ENCODE data around the gene COL4A2. TPM values are rescaled to one million over a fixed set of nuclear protein-coding genes. Genes with fewer than 3 reads are reported as not detected.

Gene COL4A2
- polyA plus RNA-seq, 1 donor (not counting 4 experiments of a cell fraction or from before 2014, with no cell fraction given), result 30.7 TPM

DNA sequence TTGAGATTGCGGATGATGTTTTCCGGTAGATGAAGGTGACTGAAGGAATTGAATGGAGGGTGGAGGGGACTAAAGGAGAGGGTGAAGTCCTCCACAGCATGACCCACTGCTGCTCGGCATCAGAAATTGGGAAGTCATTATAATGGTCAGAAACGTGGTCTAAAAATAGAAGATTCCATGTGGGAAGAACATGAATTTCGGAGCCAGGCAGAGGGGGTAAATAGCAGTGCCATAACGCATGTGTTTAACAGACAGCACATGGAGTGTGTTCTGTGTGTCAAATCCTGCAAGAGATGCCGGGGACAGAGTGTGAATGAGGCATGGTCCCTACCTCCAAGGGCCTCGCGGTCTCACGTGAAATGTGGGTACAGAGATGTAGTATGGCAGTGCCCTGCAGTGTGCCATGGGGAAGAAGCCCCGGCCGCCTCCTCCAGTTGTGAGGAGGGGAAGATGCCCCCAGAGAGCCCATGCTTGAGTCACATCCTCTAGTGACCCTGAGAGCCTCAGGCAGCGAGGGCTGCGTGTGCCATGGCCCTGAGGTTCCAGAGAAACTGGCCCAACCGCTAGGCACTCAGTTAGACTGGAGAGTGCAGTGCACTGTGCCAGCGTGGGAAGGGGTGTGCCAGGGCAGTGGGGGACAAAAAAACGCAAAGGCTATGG is 106.1 kb downstream of the COL4A2 start:
- DNase-seq (ENCODE audit: low read depth, low spot score) (no peak), FAIRE-seq (no peak)
- Histone ChIP-seq H4K20me1 (ENCODE audit: control insufficient read depth, extremely low read depth, insufficient read depth, low read length) (no peaks in the 10 kb centered on the region), H3K27me3 (ENCODE audit: control insufficient read depth, extremely low read depth, insufficient read depth, low read length) (no peaks in the 10 kb centered on the region), H3K9me3 (ENCODE audit: control insufficient read depth, low read depth, low read length) (no peaks in the 10 kb centered on the region), H3K4me3 (ENCODE audit: control insufficient read depth in 2 of 3, extremely low read depth in 1 of 3, insufficient read depth in 2 of 3, low read depth in 1 of 3, low read length in 3 of 3) (no peak overlapping the region), H3K9me1 (ENCODE audit: control insufficient read depth, extremely low read depth, insufficient read depth, low read length) (no peaks in the 10 kb centered on the region), H3K79me2 (ENCODE audit: control insufficient read depth, insufficient read depth, low read length) (peaks cover 8% of the 10 kb centered on the region), H3K4me2 (ENCODE audit: control insufficient read depth, extremely low read depth, insufficient read depth, low read depth, low read length) (no peak overlapping the region), H2AFZ (ENCODE audit: control insufficient read depth, low read length) (no peak overlapping the region), H3K9ac (ENCODE audit: control insufficient read depth, extremely low read depth, insufficient read depth, low read length) (peak overlapping the region; percentile 34), H3K4me1 (ENCODE audit: control insufficient read depth, extremely low read depth, insufficient read depth, low read length) (peaks cover 23% of the 10 kb centered on the region), H3K27ac (ENCODE audit: control insufficient read depth, insufficient read depth, low read length) (peak overlapping the region; percentile 63), H3K36me3 (ENCODE audit: control insufficient read depth in 2 of 2, extremely low read depth in 1 of 2, insufficient read depth in 2 of 2, low read length in 2 of 2) (peaks cover 0 to 19% of the 10 kb centered on the region in 2 experiments)
- no peak for TF ChIP-seq EZH2 (IDR thresholded peaks at IDR 0.05; ENCODE audit: low read length)
- TF ChIP-seq, protein P1, sequence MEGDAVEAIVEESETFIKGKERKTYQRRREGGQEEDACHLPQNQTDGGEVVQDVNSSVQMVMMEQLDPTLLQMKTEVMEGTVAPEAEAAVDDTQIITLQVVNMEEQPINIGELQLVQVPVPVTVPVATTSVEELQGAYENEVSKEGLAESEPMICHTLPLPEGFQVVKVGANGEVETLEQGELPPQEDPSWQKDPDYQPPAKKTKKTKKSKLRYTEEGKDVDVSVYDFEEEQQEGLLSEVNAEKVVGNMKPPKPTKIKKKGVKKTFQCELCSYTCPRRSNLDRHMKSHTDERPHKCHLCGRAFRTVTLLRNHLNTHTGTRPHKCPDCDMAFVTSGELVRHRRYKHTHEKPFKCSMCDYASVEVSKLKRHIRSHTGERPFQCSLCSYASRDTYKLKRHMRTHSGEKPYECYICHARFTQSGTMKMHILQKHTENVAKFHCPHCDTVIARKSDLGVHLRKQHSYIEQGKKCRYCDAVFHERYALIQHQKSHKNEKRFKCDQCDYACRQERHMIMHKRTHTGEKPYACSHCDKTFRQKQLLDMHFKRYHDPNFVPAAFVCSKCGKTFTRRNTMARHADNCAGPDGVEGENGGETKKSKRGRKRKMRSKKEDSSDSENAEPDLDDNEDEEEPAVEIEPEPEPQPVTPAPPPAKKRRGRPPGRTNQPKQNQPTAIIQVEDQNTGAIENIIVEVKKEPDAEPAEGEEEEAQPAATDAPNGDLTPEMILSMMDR (optimal IDR thresholded peaks at IDR 0.05 in 1 of 3, IDR thresholded peaks at IDR 0.05 in 1 of 3, conservative IDR thresholded peaks at IDR 0.05 in 1 of 3; ENCODE audit: extremely low read depth in 1 of 3, insufficient read depth in 2 of 3, low read length in 3 of 3), result no peak
- dilution Hi-C loops (cut with MboI; ENCODE audit: extremely low pct_ligation_motif_present, low sequenced_read_pairs), result no loop called here

DNA sequence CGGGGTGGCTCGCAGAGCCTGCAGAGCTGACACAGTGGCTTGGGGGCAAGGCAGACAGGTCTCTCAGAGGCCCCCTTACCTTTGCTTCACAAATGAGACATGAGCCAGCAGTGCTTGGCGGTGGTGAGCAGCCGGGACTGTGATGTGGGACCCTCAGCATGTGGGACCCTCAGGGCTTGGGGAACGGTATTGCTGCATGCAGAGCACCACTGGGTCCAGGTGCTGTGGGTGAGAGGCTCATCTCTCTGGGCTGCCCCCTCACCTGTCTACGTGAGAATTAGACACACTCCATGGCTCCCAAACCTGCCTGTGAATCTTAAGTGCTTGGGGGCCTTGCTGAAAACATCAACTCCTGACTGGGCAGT is 106.6 kb downstream of the COL4A2 start:
- Histone ChIP-seq H4K20me1 (ENCODE audit: control insufficient read depth, extremely low read depth, insufficient read depth, low read length) (no peaks in the 10 kb centered on the region), H3K4me3 (ENCODE audit: control insufficient read depth in 2 of 3, extremely low read depth in 1 of 3, insufficient read depth in 2 of 3, low read depth in 1 of 3, low read length in 3 of 3) (no peak overlapping the region), H3K27me3 (ENCODE audit: control insufficient read depth, extremely low read depth, insufficient read depth, low read length) (no peaks in the 10 kb centered on the region), H3K9me1 (ENCODE audit: control insufficient read depth, extremely low read depth, insufficient read depth, low read length) (no peaks in the 10 kb centered on the region), H3K79me2 (ENCODE audit: control insufficient read depth, insufficient read depth, low read length) (peaks cover 8% of the 10 kb centered on the region), H3K9ac (ENCODE audit: control insufficient read depth, extremely low read depth, insufficient read depth, low read length) (no peak overlapping the region), H3K4me1 (ENCODE audit: control insufficient read depth, extremely low read depth, insufficient read depth, low read length) (peaks cover 21% of the 10 kb centered on the region), H3K27ac (ENCODE audit: control insufficient read depth, insufficient read depth, low read length) (no peak overlapping the region), H3K4me2 (ENCODE audit: control insufficient read depth, extremely low read depth, insufficient read depth, low read depth, low read length) (no peak overlapping the region), H2AFZ (ENCODE audit: control insufficient read depth, low read length) (no peak overlapping the region), H3K36me3 (ENCODE audit: control insufficient read depth in 2 of 2, extremely low read depth in 1 of 2, insufficient read depth in 2 of 2, low read length in 2 of 2) (peaks cover 0 to 19% of the 10 kb centered on the region in 2 experiments), H3K9me3 (ENCODE audit: control insufficient read depth, low read depth, low read length) (no peaks in the 10 kb centered on the region)
- DNase-seq (ENCODE audit: low read depth, low spot score) (no peak), FAIRE-seq (no peak)
- dilution Hi-C loops (cut with MboI; ENCODE audit: extremely low pct_ligation_motif_present, low sequenced_read_pairs), result no loop called here
- TF ChIP-seq, protein P1 (optimal IDR thresholded peaks at IDR 0.05 in 1 of 3, IDR thresholded peaks at IDR 0.05 in 1 of 3, conservative IDR thresholded peaks at IDR 0.05 in 1 of 3; ENCODE audit: extremely low read depth in 1 of 3, insufficient read depth in 2 of 3, low read length in 3 of 3), result no peak
- no peak for TF ChIP-seq EZH2 (IDR thresholded peaks at IDR 0.05; ENCODE audit: low read length)

All from keratinocyte (primary cell).